Adipose tissue (tissue), 3 donors: Measurements from ENCODE around the gene DGKI. TPM values are rescaled to one million over a fixed set of nuclear protein-coding genes. Genes with fewer than 3 reads are reported as not detected.

Source experiments
- H3K27ac ChIP-seq: one replicate; pipeline ENCODE4 v1.5.1; 2013; ENCODE audit warnings: low read depth, low read length
- WGBS, 3 donors: extraction: QIAGEN DNeasy Blood & Tissue Kit; methylation state at CpG; one replicate each; pipeline ENCODE4 v1.1.7; 2013; 5-methylcytosine and 5-hydroxymethylcytosine counted together
- polyA plus RNA-seq, 3 donors: library from polyadenylated mRNA; stranded (reverse); fragments of 200-250 nt; gene quantifications; one replicate each; pipeline ENCODE4 v1.2.3, GENCODE V29; 2013
- donor health status: healthy with polysubstance abuse.
- donor health status: Bipolar disorder and iron deficiency.
- donor health status: healthy.

Gene DGKI
- polyA plus RNA-seq, 3 donors = 0.03 to 0.22 (median 0.21) TPM

- WGBS, 3 donors = 79 to 90% (median 88%) methylated on average over 8 of the region's 8 CpGs
- H3K27ac ChIP-seq = no peak overlapping the region
These were observed 162.0 kb downstream of the DGKI start for GRCh38 chr7:137684776-137685175.

DNA sequence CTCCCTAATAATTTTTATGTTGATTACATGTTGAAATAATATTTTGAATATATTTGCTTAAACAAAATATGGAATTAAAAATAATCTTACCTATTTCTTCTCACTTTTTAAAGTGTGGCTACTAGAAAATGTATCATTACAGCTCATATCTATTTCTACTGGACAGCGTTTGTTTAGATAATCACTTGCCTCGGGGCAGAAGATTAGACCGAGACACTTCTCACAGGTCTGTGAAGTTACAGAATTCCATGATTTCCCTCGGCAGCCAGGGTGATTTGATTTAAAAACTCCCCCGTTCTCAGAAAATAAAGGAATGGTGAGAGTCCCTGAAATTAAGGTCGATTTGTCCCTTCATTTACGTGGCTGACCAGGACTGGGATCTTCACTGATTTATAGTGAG lies 162.5 kb downstream of the DGKI start:
- 56 to 85% (median 80%) methylated on average over 7 of the region's 7 CpGs for WGBS, 3 donors

DNA sequence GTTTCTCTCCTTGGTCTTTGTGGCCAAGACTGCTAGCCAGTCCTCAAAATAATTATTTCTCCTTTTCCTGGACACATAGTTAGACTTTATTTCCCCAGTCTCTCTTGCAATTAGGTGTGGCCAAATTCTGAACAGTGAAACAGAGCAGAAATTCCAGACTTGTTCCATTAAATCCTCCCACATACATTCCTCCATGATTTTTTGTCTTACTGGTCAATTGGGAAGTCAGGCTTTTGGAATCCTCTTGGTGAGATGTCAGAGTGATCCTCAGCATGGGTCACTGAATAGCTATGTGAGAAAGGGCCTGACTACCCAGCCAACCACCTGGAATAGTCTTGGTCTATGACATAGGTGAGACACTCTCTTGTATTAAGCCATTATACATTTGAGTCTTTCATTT lies 164.2 kb downstream of the DGKI start:
- H3K27ac ChIP-seq = no peak overlapping the region

More for the DNA sequence above, 162.5 kb downstream of the DGKI start:
- H3K27ac ChIP-seq = no peak overlapping the region

DNA sequence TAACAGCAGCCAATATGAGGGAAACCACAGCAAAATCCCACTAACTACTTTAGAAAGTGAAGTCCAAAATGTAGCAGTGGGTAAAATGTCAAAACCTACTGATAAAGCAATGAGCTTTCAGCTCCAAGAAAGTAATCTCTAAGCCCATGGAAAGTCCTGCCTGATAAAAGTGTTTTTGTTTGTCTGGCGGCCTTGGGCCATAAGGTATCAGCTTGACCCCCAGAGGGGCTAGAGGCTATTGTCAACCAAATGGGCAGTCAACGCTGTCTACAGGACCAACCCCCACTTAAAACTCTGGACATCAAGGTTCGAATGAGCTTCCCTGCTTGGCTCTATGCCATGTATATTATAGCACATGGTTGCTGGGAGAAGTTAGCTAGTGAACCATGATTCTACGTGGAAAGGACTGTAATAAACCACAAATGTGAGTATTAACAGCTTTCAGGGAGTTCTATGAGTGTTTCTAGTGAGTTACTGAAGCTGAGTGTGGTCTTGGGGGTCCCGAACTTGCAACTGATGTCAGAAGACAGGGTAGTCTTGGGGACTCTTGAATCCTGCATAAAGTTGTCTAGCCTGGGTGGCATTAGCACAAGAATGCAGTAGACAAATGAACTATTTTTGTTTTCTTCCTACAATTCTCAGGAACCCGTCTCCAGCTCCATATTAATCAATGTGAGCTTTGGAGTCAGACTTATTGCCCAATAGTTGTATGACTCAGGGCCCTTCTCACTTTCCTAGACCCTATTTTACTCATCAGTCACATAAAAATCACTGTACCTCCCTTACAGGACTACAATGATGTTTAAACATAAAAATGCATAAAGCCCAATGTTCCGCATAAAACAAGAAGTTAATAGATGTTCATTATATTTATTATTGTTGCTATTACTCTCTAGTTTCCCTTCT lies 164.9 kb downstream of the DGKI start:
- 61 to 78% (median 71%) methylated on average over 7 of the region's 7 CpGs for WGBS, 3 donors
- H3K27ac ChIP-seq = no peak overlapping the region

- H3K27ac ChIP-seq = no peak overlapping the region
- 59 to 68% (median 64%) methylated on average over 11 of the region's 11 CpGs for WGBS, 3 donors
These were observed 172.0 kb downstream of the DGKI start for GRCh38 chr7:137674551-137675409.

GRCh38 chr7:137674048-137674447 lies 172.7 kb downstream of the DGKI start:
- no peak overlapping the region for H3K27ac ChIP-seq
- 69 to 73% (median 70%) methylated on average over 3 of the region's 3 CpGs for WGBS, 3 donors

DNA sequence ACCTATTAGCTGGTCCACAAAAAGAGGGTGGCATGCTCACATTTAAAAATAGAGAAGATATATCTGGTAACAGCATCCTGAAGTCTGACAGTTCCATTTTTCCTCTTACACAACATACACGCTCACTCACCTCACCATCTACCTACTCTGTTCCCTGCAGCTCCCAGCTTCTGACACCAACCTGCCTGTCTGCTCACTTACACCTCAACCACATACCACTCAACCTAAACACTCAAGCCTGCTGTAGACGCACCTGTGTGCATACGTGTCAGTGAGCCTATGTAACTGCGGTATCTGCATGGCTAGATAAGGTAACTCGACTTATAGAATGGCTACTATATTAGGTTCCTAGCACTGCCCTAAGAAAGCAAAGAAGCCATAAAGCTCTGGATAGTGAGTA lies 174.9 kb downstream of the DGKI start:
- WGBS, 3 donors = 89 to 93% (median 89%) methylated on average over 5 of the region's 5 CpGs
- H3K27ac ChIP-seq = no peak overlapping the region

DNA sequence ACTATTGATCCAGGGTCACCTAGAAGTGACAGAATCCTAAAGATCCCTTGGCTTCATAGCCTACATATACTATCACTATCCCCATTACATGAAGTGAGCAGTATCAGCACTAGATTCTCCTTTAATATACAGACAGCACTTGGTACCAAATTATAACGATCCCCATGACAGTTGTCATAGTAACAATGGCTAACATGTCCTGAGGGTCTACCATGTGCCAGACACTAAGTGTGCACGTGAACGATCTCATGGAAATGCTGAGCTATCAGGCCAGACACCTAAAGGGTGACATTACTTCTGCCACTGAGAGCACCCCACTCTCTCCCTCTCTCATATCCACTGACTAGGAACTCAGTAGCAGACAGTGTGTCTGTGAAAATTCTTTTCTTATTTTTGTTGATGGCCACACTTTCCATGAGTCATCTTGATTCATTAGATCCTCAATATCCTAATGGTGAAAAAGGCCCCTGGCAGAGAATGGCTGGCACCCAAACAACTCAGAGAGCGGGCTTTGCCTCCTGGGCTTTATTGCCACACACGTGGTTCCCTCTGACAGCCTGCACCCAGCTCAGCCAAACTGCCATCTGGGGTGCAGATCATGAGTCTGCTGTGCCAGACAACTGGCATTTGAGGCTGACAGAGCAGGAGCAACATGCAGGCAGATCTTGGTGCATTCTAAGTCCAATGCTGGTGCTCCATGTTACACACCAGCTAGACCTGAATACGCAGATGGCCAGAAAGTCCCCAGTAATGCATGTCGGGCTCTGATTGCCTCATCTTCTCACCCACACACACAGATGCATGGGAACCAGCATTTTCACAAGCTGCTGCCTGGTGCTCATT lies 176.3 kb downstream of the DGKI start:
- WGBS, 3 donors = 77 to 85% (median 81%) methylated on average over 7 of the region's 7 CpGs
- no peak overlapping the region for H3K27ac ChIP-seq

DNA sequence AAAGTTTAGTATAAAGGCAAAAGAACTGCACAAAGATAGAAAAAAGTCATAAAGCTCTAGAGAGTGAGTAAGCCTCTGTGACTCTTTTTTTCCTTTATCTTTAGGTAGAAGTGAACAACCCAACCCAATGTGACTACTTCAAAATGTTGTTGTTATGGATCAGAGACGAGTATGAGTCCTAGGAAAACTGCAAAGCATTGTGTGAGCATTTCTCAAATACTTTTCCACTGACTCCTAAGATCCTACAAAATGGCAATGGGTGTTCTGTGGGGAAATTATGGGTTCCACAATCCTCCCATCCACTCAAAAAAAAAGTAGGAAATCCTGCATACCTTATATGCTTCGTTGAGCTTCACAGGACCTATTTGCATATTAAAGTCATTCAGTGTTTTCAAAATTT lies 177.1 kb downstream of the DGKI start:
- 49 to 62% (median 55%) methylated on average over 2 of the region's 2 CpGs for WGBS, 3 donors
- H3K27ac ChIP-seq = no peak overlapping the region

DNA sequence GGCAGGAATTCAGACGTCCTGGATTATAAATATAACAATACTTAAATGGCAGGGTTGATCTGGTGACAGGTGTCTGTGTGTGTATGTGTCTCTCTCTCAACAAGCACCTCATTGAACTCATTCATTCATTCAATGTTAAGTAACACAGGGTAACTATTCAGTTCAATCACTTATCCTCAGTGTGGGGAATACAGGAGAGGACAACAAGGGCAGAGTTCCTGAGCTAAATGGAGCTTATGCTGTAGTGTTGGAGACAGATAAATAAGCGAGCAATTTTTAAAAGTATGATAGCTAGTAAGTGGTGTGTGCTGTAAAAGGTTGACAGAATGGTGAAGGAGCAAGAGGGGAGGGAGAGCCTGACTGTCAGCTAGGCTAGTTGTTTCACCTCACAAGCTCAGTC lies 178.4 kb downstream of the DGKI start:
- no peak overlapping the region for H3K27ac ChIP-seq
- WGBS, 3 donors = 41 to 59% (median 48%) methylated on average over 2 of the region's 2 CpGs

GRCh38 chr7:137667633-137668387 lies 179.0 kb downstream of the DGKI start:
- no peak overlapping the region for H3K27ac ChIP-seq
- 67 to 75% (median 69%) methylated on average over 5 of the region's 5 CpGs for WGBS, 3 donors

DNA sequence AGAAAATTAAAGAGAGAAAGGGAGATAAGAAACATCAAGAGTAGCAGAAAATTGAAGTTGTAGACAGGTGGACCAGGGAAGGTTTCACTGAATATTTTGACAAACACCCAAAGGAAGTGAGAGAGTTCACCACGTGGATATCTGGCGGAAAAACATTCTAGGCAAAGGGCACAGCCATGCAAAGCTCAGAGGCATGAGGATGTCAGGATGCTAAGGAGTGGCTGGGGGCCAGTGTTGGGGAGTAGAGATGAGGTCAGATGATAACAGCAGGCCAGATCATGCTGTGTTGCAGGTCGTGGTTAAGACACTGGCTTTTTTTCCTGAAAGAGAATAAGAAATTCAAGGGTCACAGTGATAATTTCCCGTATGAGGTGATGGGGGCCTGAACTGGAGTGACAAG lies 181.9 kb downstream of the DGKI start:
- WGBS, 3 donors = 33 to 34% (median 34%) methylated on average over 4 of the region's 4 CpGs
- H3K27ac ChIP-seq = no peak overlapping the region

DNA sequence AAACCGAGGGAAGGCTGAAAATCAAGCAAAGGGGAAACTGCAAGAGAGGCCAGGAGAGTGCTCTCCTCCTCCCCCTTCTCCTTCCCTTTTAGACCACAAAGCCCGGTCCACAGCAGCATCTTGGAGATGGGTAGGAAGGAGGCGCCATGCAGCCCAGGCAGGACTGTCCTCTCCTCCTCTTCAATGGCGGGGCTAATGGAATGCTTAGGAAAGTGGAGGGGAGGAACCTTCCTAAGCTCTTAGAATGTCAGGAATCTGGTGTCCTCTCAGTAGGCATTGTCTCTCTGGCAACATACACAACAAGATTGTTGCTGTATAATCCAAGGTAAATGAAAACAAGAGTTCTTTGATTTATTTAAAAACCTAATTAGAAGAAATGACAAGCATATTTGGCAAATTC lies 185.1 kb downstream of the DGKI start:
- 71 to 84% (median 74%) methylated on average over 4 of the region's 4 CpGs for WGBS, 3 donors
- no peak overlapping the region for H3K27ac ChIP-seq

DNA sequence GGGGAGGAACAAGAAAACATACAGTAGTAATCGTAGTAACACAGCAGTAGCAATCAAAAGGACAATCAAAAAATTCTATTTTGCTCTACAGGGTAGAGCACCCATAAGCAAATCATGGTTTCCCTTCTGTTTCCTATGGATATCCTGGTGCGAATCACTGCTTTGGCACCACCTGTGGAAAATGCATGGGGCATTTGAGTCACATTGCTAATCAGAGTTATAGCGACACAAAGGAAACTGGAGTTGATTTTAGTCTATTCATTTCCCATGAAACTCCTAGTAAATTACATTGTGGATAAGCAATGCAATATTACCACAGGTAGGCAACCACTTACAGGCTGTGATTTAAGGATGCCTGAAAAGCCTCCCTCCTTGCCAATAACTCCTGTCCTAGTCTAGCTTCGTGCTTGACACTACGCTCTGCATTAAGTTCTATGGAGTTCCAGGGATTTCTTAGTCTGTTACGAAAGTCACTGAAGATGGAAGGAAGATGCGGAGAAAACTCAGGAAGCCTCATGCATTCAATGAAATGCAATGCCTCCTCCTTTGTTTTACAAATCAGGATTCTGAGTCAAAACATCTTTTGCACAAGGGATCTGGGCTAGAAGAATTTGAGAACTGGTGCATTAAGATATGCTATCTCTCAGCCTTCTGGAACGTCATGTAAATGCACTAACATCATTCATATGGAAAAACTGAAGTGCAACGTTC lies 188.4 kb downstream of the DGKI start:
- 77 to 79% (median 77%) methylated on average over 9 of the region's 9 CpGs for WGBS, 3 donors
- no peak overlapping the region for H3K27ac ChIP-seq

DNA sequence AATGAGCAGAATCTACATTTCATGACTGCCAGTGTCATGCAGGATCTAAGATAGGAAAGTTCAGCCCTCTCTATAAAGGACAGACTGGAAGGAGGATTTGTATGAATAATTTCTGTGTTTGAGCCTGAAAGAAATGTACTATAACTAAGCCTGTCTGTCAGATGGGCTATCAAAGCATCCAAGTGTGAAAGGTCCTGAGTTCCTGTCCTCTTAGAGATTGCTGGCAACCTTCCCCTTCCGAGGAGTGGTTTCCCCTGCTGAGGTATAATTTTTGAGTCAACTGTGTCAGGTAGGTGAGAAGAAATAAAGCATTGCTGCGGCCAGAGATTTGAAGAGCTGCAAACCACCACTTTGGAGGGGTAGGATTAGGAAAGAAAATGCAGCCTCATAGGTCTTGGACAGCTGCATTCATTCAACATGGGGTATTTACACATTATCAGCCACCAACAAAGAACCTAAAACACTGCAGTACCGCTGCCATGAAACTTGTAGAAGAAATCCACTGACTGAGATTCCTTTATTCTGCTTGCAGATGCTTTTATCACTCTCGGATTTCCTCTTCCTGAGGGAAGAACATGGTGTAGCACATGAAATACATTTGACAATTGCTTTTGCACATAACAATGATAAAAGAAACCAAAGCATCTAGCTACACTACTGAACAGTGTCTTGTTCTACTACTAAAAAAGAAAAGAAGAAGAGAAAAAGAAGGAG lies 189.1 kb downstream of the DGKI start:
- H3K27ac ChIP-seq = no peak overlapping the region
- WGBS, 3 donors = 78 to 79% (median 79%) methylated on average over 4 of the region's 4 CpGs

GRCh38 chr7:137656850-137657232 lies 189.9 kb downstream of the DGKI start:
- H3K27ac ChIP-seq = no peak overlapping the region
- 63 to 75% (median 71%) methylated on average over 3 of the region's 3 CpGs for WGBS, 3 donors
